HEK293T (cell line): ENCODE results near the gene CEP192.

Experiments used
- ARNT ChIP-seq: fragments of 450-650 bp; IDR thresholded peaks from 2 replicates; pipeline ENCODE4 v1.6.1; 2017; ENCODE audit warnings: mild to moderate bottlenecking
- BHLHE40 ChIP-seq: fragments of 450-650 bp; IDR thresholded peaks from 2 replicates; pipeline ENCODE4 v1.6.1; 2016; ENCODE audit warnings: mild to moderate bottlenecking, moderate library complexity, borderline replicate concordance
- FOXA1 ChIP-seq: fragments of 450-650 bp; IDR thresholded peaks from 2 replicates; pipeline ENCODE4 v1.6.1; 2016; ENCODE audit warnings: mild to moderate bottlenecking
- FOXK2 ChIP-seq: fragments of 450-650 bp; IDR thresholded peaks from 2 replicates; pipeline ENCODE4 v1.6.1; 2016; ENCODE audit warnings: mild to moderate bottlenecking
- FOXM1 ChIP-seq: fragments of 450-650 bp; IDR thresholded peaks from 2 replicates; pipeline ENCODE4 v1.6.1; 2017; ENCODE audit warnings: mild to moderate bottlenecking, borderline replicate concordance
- HDGF ChIP-seq: fragments of 450-650 bp; IDR thresholded peaks from 2 replicates; pipeline ENCODE4 v1.6.1; 2017; ENCODE audit warnings: antibody characterized with exemption, borderline replicate concordance
- SP1 ChIP-seq: fragments of 450-650 bp; IDR thresholded peaks from 2 replicates; pipeline ENCODE4 v1.6.1; 2017
- SUZ12 ChIP-seq: fragments of 450-650 bp; IDR thresholded peaks from 2 replicates; pipeline ENCODE4 v1.6.1; 2016; ENCODE audit warnings: mild to moderate bottlenecking
- TARDBP ChIP-seq: fragments of 450-650 bp; IDR thresholded peaks from 2 replicates; pipeline ENCODE4 v1.6.1; 2016

GRCh38 chr18:13147130-13147529 is 156.0 kb downstream of the CEP192 start:
- TF ChIP-seq SP1 = no peak
- TF ChIP-seq FOXA1 = no peak
- TF ChIP-seq HDGF = no peak
- no peak for TF ChIP-seq BHLHE40
- no peak for TF ChIP-seq TARDBP
- TF ChIP-seq ARNT = no peak
- no peak for TF ChIP-seq SUZ12
- no peak for TF ChIP-seq FOXK2
- no peak for TF ChIP-seq FOXM1
